H9 (cell line): ENCODE data around the gene ZNF836. TPM values are rescaled to one million over a fixed set of nuclear protein-coding genes. Genes with fewer than 3 reads are reported as not detected.

ENCODE experiments used
- DNase-seq: peaks from one replicate; pipeline ENCODE4 v3.0.0-alpha.2; 2017
- H2AFZ ChIP-seq: one replicate; pipeline ENCODE4 v1.6.1; 2013; ENCODE audit warnings: mild to moderate bottlenecking, low read length, control low read depth, moderate library complexity
- H2AK5ac ChIP-seq: 2 replicates; pipeline ENCODE4 v1.6.1; 2013; ENCODE audit warnings: low read length, control low read depth, mixed read lengths; ENCODE audit not compliant: insufficient read length
- H2BK120ac ChIP-seq: one replicate; pipeline ENCODE4 v1.6.1; 2013; ENCODE audit warnings: low read depth, mild to moderate bottlenecking, low read length, control low read depth, inconsistent platforms; ENCODE audit not compliant: poor library complexity, severe bottlenecking
- H2BK12ac ChIP-seq: 2 replicates; pipeline ENCODE4 v1.6.1; 2013; ENCODE audit warnings: low read length, control low read depth, mixed read lengths, low read depth; ENCODE audit not compliant: insufficient read length
- H2BK15ac ChIP-seq: 2 replicates; pipeline ENCODE4 v1.6.1; 2013; ENCODE audit warnings: low read depth, low read length, control low read depth
- H2BK20ac ChIP-seq: one replicate; pipeline ENCODE4 v1.6.1; 2013; ENCODE audit warnings: low read depth, mild to moderate bottlenecking, low read length, control low read depth, inconsistent platforms; ENCODE audit not compliant: poor library complexity, severe bottlenecking
- H2BK5ac ChIP-seq: 2 replicates; pipeline ENCODE4 v1.6.1; 2013; ENCODE audit warnings: low read length, control low read depth, mixed read lengths; ENCODE audit not compliant: insufficient read length
- H3K14ac ChIP-seq: 2 replicates; pipeline ENCODE4 v1.6.1; 2013; ENCODE audit warnings: low read length, control low read depth; ENCODE audit not compliant: insufficient read depth
- H3K18ac ChIP-seq: 2 replicates; pipeline ENCODE4 v1.6.1; 2013; ENCODE audit warnings: low read depth, mild to moderate bottlenecking, mixed read lengths, low read length, control low read depth; ENCODE audit not compliant: insufficient read length
- H3K23ac ChIP-seq: 2 replicates; pipeline ENCODE4 v1.6.1; 2013; ENCODE audit warnings: low read length, control low read depth, mixed read lengths, low read depth; ENCODE audit not compliant: insufficient read length
- H3K23me2 ChIP-seq: 2 replicates; pipeline ENCODE4 v1.6.1; 2013; ENCODE audit warnings: low read depth, mild to moderate bottlenecking, mixed read lengths, low read length, control low read depth; ENCODE audit not compliant: insufficient read length, poor library complexity, severe bottlenecking
- H3K27ac ChIP-seq: 2 replicates; pipeline ENCODE4 v1.5.1; 2013; ENCODE audit warnings: low read length, control low read depth, mixed read lengths, low read depth; ENCODE audit not compliant: insufficient read length
- H3K27me3 ChIP-seq: 2 replicates; pipeline ENCODE4 v1.6.1; 2013; ENCODE audit warnings: low read length, control low read depth, inconsistent platforms; ENCODE audit not compliant: insufficient read depth
- H3K4ac ChIP-seq: 2 replicates; pipeline ENCODE4 v1.6.1; 2013; ENCODE audit warnings: low read depth, mild to moderate bottlenecking, control low read depth, inconsistent platforms, low read length, moderate library complexity
- H3K4me1 ChIP-seq: 2 replicates; pipeline ENCODE4 v1.6.1; 2013; ENCODE audit warnings: low read length, control low read depth, inconsistent platforms; ENCODE audit not compliant: insufficient read depth
- H3K4me2 ChIP-seq: 2 replicates; pipeline ENCODE4 v1.6.1; 2013; ENCODE audit warnings: low read length, control low read depth, mixed read lengths; ENCODE audit not compliant: insufficient read length, insufficient read depth
- H3K56ac ChIP-seq: 2 replicates; pipeline ENCODE4 v1.6.1; 2013; ENCODE audit warnings: low read depth, mild to moderate bottlenecking, mixed read lengths, low read length, control low read depth; ENCODE audit not compliant: insufficient read length
- H3K79me1 ChIP-seq: 2 replicates; pipeline ENCODE4 v1.6.1; 2013; ENCODE audit warnings: low read depth, mild to moderate bottlenecking, moderate library complexity, low read length, control low read depth, inconsistent platforms; ENCODE audit not compliant: insufficient read depth, poor library complexity, severe bottlenecking
- H3K79me2 ChIP-seq: 2 replicates; pipeline ENCODE4 v1.6.1; 2013; ENCODE audit warnings: low read length, control low read depth, inconsistent platforms; ENCODE audit not compliant: insufficient read depth
- H3K9ac ChIP-seq: 2 replicates; pipeline ENCODE4 v1.6.1; 2013; ENCODE audit warnings: low read length, control low read depth, mixed read lengths; ENCODE audit not compliant: insufficient read length; ENCODE audit errors: extremely low read depth
- H3K9me3 ChIP-seq: one replicate; pipeline ENCODE4 v1.6.1; 2013; ENCODE audit warnings: low read depth, low read length, inconsistent platforms; ENCODE audit not compliant: control insufficient read depth
- H3T11ph ChIP-seq: one replicate; pipeline ENCODE4 v1.6.1; 2013; ENCODE audit warnings: mild to moderate bottlenecking, low read length, control low read depth, inconsistent platforms
- H4K20me1 ChIP-seq: one replicate; pipeline ENCODE4 v1.6.1; 2013; ENCODE audit not compliant: control insufficient read depth, insufficient read length, insufficient read depth
- H4K5ac ChIP-seq: 2 replicates; pipeline ENCODE4 v1.6.1; 2013; ENCODE audit warnings: low read depth, mild to moderate bottlenecking, mixed read lengths, low read length, control low read depth; ENCODE audit not compliant: insufficient read length
- H4K8ac ChIP-seq: replicated peaks from 2 replicates; pipeline ENCODE4 v1.6.1; 2013; ENCODE audit warnings: low read length, control low read depth, mixed read lengths, low read depth; ENCODE audit not compliant: insufficient read length
- H4K91ac ChIP-seq: 2 replicates; pipeline ENCODE4 v1.6.1; 2013; ENCODE audit warnings: low read depth, mild to moderate bottlenecking, moderate library complexity, mixed read lengths, low read length, control low read depth; ENCODE audit not compliant: insufficient read length
- H3K27ac Mint-ChIP-seq, 3 experiments: 2 replicates in 2 of 3; 3 replicates in 1 of 3; pipeline ENCODE4 v1.8.0; 2020 to 2021; ENCODE audit warnings: mixed read lengths in 3 of 3, mild to moderate bottlenecking in 1 of 3, moderate library complexity in 1 of 3
- H3K27me3 Mint-ChIP-seq: 2 replicates; pipeline ENCODE4 v1.8.0; 2021; ENCODE audit warnings: low read depth, mild to moderate bottlenecking, moderate library complexity, mixed read lengths
- H3K36me3 Mint-ChIP-seq, 3 experiments: 2 replicates in 2 of 3; 3 replicates in 1 of 3; pipeline ENCODE4 v1.8.0; 2020 to 2021; ENCODE audit warnings: low read depth in 3 of 3, mixed read lengths in 3 of 3; ENCODE audit not compliant: insufficient read depth in 1 of 3
- H3K4me1 Mint-ChIP-seq, 2 experiments: 2 replicates each; pipeline ENCODE4 v1.8.0; 2020; ENCODE audit warnings: mixed read lengths in 2 of 2
- H3K4me3 Mint-ChIP-seq, 2 experiments: 2 replicates in 1 of 2; 3 replicates in 1 of 2; pipeline ENCODE4 v1.8.0; 2020 to 2021; ENCODE audit warnings: mild to moderate bottlenecking in 2 of 2, mixed read lengths in 2 of 2, moderate library complexity in 1 of 2
- H3K9me3 Mint-ChIP-seq, 2 experiments: 2 replicates in 1 of 2; 3 replicates in 1 of 2; pipeline ENCODE4 v1.8.0; 2020; ENCODE audit warnings: mild to moderate bottlenecking in 2 of 2, mixed read lengths in 2 of 2, moderate library complexity in 1 of 2
- CTCF ChIP-seq: fragments of 200-600 bp; sonication (generic); conservative IDR thresholded peaks from 3 replicates; pipeline ENCODE4 v1.8.0; 2021; ENCODE audit warnings: antibody characterized with exemption, mild to moderate bottlenecking
- WGBS: extraction: QIAGEN DNeasy Blood & Tissue Kit; methylation state at CpG from one replicate; pipeline ENCODE4 v1.1.7; 2013; ENCODE audit warnings: missing lambda C conversion rate, low lambda C conversion rate, mixed read lengths; ENCODE audit not compliant: insufficient read length; ENCODE audit errors: extremely low coverage; 5-methylcytosine and 5-hydroxymethylcytosine counted together
- total RNA-seq: library from RNA; stranded (reverse); gene quantifications from 2 replicates; pipeline ENCODE4 v1.2.1, GENCODE V29; 2021

ZNF836 gene
- total RNA-seq, 1 experiment from 2014 or later: 17.4 TPM

- H3K4me3 Mint-ChIP-seq: no peak overlapping the region
- no peak overlapping the region for H2BK120ac ChIP-seq
- H3K79me2 ChIP-seq: peaks cover 4% of the 10 kb centered on the region; the same call in 1 of the 2 replicates
- TF ChIP-seq CTCF: no peak
- no peak overlapping the region for H3K27ac ChIP-seq
- H2BK20ac ChIP-seq: no peak overlapping the region
- H3K4me1 ChIP-seq: no peaks in the 10 kb centered on the region
- no peak overlapping the region for H3K4me2 ChIP-seq
- no peak overlapping the region for H4K91ac ChIP-seq
- no peak for DNase-seq
- no peak overlapping the region for H4K8ac ChIP-seq
- H3K4me1 Mint-ChIP-seq: peaks cover 13 to 16% of the 10 kb centered on the region in 2 experiments
- no peak overlapping the region for H3K14ac ChIP-seq
- no peak overlapping the region for H2AK5ac ChIP-seq
- H3K27ac Mint-ChIP-seq: no peak overlapping the region
- no peak overlapping the region for H3K56ac ChIP-seq
- no peak overlapping the region for H3K18ac ChIP-seq
- no peaks in the 10 kb centered on the region for H3K27me3 ChIP-seq
- H3K23me2 ChIP-seq: peaks cover 14% of the 10 kb centered on the region
- H3K9me3 Mint-ChIP-seq: peaks cover 26 to 36% of the 10 kb centered on the region in 2 experiments
- no peak overlapping the region for H2BK5ac ChIP-seq
- no peak overlapping the region for H3T11ph ChIP-seq
- peaks cover 8% of the 10 kb centered on the region for H3K9me3 ChIP-seq
- no peak overlapping the region for H3K4ac ChIP-seq
- H3K36me3 Mint-ChIP-seq: peaks cover 15 to 22% (median 15%) of the 10 kb centered on the region in 3 experiments
- H3K23ac ChIP-seq: no peak overlapping the region
- H4K20me1 ChIP-seq: peaks cover 2% of the 10 kb centered on the region
- WGBS: no CpG with 5 or more reads among the region's 3 CpGs
- H2AFZ ChIP-seq: no peak overlapping the region
- H2BK12ac ChIP-seq: no peak overlapping the region
- H4K5ac ChIP-seq: no peak overlapping the region
- no peak overlapping the region for H2BK15ac ChIP-seq
- no peak overlapping the region for H3K9ac ChIP-seq
- H3K27me3 Mint-ChIP-seq: no peaks in the 10 kb centered on the region
- H3K79me1 ChIP-seq: no peaks in the 10 kb centered on the region
Measured at GRCh38 chr19:52142001-52142595, 29.3 kb downstream of the ZNF836 start.
